Tibial nerve (tissue), 4 donors: ENCODE measurements around the gene SPG21. TPM values are rescaled to one million over a fixed set of nuclear protein-coding genes. Genes with fewer than 3 reads are reported as not detected.

Experiments used
- DNase-seq, 2 donors: peaks; one replicate each; pipeline ENCODE4 v3.0.0-alpha.2; 2019; ENCODE audit warnings: low spot score in 2 of 2
- H3K27ac ChIP-seq, 4 donors: fragments of 200-600 bp; sonication (generic) in 3 of 4; one replicate each; pipeline ENCODE4 v1.5.1; 2017 to 2019; ENCODE audit warnings: mild to moderate bottlenecking in 1 of 4
- H3K27me3 ChIP-seq, 2 donors: fragments of 200-600 bp; sonication (generic) in 1 of 2; one replicate each; pipeline versions ENCODE4 v1.5.1 to v1.6.0; 2017 to 2019
- H3K36me3 ChIP-seq, 3 donors: fragments of 200-600 bp; sonication (generic); one replicate each; pipeline ENCODE4 v1.5.1; 2018 to 2019
- H3K4me1 ChIP-seq, 4 donors: fragments of 200-600 bp; sonication (generic) in 3 of 4; one replicate each; pipeline ENCODE4 v1.5.1; 2017 to 2019
- H3K4me3 ChIP-seq, 4 donors: fragments of 200-600 bp; sonication (generic) in 3 of 4; one replicate each; pipeline ENCODE4 v1.5.1; 2017 to 2019; ENCODE audit warnings: mild to moderate bottlenecking in 1 of 4, moderate library complexity in 1 of 4
- H3K9me3 ChIP-seq, 4 donors: fragments of 200-600 bp; sonication (generic) in 3 of 4; one replicate each; pipeline ENCODE4 v1.5.1; 2017 to 2019
- EP300 ChIP-seq, 2 donors: sonication (generic); formaldehyde crosslinking; IDR thresholded peaks; one replicate each; pipeline ENCODE4 v1.6.1; 2017; ENCODE audit warnings: antibody characterized with exemption in 2 of 2, mild to moderate bottlenecking in 1 of 2
- POLR2A ChIP-seq, 2 donors: fragments of 450-650 bp; IDR thresholded peaks; one replicate each; pipeline ENCODE4 v1.6.1; 2017; ENCODE audit warnings: antibody characterized with exemption in 2 of 2, mild to moderate bottlenecking in 2 of 2, moderate library complexity in 2 of 2
- WGBS, 2 donors: methylation state at CpG; one replicate each; pipeline ENCODE4 v1.1.5; 2018; 5-methylcytosine and 5-hydroxymethylcytosine counted together
- total RNA-seq, 4 donors: library from RNA; depleted of rRNA; stranded (reverse); fragments of >200 nt; gene quantifications; one replicate each; pipeline ENCODE4 v1.1.0, GENCODE V29; 2016
- TF ChIP-seq, protein P1 (sequence below), 5 experiments: fragments of 200-600 bp in 3 of 5; fragments of 450-650 bp in 2 of 5; sonication (generic) in 3 of 5; IDR thresholded peaks; one replicate each; pipeline ENCODE4 v1.5.1; 2016 to 2019; ENCODE audit warnings: antibody characterized with exemption in 5 of 5, mild to moderate bottlenecking in 3 of 5, moderate library complexity in 2 of 5

The SPG21 gene
- total RNA-seq, 4 donors from 2014 or later = 80.4 to 90.6 (median 86.3) TPM

DNA sequence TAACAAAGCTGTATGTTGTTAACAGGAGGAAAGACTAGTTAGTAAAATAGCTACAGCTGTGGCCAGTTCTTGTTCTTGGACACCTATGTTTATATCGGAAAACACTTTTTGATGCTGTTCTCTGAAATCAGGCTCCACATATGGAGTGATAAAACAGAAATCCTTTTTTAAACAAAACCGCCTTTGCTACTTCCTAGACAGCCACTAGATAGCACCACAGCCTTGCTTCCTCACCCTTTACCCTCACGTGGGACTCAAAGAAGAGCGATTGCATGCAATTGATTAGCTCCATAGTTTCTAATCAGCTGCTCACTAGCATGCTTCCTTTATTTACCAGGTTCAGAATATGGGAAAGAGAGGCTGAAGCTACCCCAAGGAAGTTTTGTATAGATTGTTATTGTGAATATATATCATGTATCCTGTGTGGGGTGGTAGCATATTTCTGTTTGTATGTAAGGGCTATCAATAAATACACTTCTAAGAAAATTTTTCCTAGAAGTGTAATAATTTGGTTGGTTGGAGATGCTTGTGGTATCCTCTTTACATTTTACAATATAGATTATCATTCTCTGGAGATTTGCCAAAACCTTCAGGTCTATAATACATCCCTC, 44.0 kb upstream of the SPG21 start:
- Histone ChIP-seq H3K9me3 (no peaks in the 10 kb centered on the region), H3K4me3 (no peak overlapping the region), H3K27ac (no peak overlapping the region), H3K4me1 (peaks cover 0 to 22% (median 2%) of the 10 kb centered on the region in 4 donors), H3K36me3 (no peaks in the 10 kb centered on the region), H3K27me3 (no peaks in the 10 kb centered on the region)
- DNase-seq = no peak
- no peak for TF ChIP-seq EP300 (IDR thresholded peaks at IDR 0.05)
- TF ChIP-seq, protein P1, sequence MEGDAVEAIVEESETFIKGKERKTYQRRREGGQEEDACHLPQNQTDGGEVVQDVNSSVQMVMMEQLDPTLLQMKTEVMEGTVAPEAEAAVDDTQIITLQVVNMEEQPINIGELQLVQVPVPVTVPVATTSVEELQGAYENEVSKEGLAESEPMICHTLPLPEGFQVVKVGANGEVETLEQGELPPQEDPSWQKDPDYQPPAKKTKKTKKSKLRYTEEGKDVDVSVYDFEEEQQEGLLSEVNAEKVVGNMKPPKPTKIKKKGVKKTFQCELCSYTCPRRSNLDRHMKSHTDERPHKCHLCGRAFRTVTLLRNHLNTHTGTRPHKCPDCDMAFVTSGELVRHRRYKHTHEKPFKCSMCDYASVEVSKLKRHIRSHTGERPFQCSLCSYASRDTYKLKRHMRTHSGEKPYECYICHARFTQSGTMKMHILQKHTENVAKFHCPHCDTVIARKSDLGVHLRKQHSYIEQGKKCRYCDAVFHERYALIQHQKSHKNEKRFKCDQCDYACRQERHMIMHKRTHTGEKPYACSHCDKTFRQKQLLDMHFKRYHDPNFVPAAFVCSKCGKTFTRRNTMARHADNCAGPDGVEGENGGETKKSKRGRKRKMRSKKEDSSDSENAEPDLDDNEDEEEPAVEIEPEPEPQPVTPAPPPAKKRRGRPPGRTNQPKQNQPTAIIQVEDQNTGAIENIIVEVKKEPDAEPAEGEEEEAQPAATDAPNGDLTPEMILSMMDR (IDR thresholded peaks at IDR 0.05) = peak; percentile 29 to 52 (median 39)
- TF ChIP-seq POLR2A (IDR thresholded peaks at IDR 0.05) = no peak
- WGBS, 2 donors = 11 to 14% methylated on average over 4 of the region's 4 CpGs

DNA sequence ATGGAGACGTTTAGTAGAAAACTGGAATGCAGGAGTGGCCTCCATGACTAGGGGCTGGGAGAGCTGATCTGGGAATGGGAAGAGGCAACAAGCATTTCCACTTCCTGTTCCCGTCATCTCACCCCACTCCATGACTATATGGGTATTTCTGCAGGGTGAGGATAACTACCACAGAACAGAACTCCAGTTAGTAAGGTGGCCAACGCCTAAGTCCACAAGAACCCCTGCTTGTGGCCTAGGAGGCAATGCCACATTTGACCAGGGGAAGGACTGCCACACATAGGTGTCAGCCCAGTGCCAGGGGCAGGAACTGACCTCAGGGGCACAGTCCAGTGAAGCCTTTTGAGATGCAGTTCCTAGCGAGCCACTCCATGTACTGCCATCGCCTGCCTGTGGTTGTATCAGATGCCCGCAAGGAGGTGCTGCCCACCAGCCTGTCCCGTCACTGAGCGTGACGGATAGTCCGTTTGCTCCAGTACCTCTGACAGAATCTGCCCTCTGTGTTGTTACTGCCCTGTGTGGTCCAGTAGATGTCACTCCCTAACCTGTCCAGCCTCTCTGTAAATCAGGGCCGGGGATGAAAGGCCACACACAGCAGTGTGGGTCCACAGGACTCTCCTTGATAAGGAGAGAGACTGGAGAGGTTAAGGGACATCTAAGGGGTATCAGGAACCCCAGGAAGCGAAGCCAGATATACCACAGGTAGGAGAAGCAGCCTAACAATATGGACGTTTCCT, 43.3 kb upstream of the SPG21 start:
- Histone ChIP-seq H3K4me3 (no peak overlapping the region), H3K9me3 (no peaks in the 10 kb centered on the region), H3K36me3 (no peaks in the 10 kb centered on the region), H3K4me1 (peaks cover 0 to 29% (median 8%) of the 10 kb centered on the region in 4 donors), H3K27me3 (no peaks in the 10 kb centered on the region), H3K27ac (no peak overlapping the region)
- no peak for DNase-seq
- WGBS, 2 donors = 30 to 35% methylated on average over 12 to 13 of the region's 13 CpGs
- no peak for TF ChIP-seq POLR2A (IDR thresholded peaks at IDR 0.05)
- TF ChIP-seq, protein P1 (IDR thresholded peaks at IDR 0.05) = peak; percentile 45 to 61 (median 55)

DNA sequence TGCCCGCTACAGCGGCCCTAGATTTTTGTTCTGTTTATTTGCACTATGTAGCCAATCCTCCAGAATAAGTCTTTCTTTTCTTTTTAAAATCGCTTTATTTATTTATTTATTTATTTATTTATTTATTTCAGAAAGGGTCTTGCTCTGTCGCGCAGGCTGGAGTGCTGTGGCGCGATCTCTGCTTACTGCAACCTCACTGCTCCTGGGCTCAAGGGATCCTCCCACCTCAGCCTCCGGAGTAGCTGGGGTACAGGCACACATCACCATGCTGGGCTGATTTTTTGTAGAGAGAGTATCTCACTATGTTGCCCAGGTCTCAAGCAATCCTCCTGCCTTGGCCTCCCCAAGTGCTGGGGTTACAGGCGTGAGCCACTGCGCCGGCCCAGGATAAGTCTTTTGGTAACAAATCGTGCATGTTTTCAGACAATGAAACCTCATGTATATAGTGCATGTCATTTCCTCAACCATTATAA, 40.1 kb upstream of the SPG21 start:
- whole genome bisulfite sequencing, 2 donors = 60 to 61% methylated on average over 12 of the region's 12 CpGs
- peaks cover 0 to 12% (median 0%) of the 10 kb centered on the region in 3 donors for H3K36me3 ChIP-seq
- no peak for DNase-seq
- H3K4me1 ChIP-seq = peaks cover 0 to 42% (median 12%) of the 10 kb centered on the region in 4 donors
- H3K27ac ChIP-seq = peak overlapping the region in 2 of 4 donors; percentile 31 to 90
- H3K9me3 ChIP-seq = no peaks in the 10 kb centered on the region
- peak overlapping the region; percentile 75 to 96 (median 93) for H3K4me3 ChIP-seq
- TF ChIP-seq POLR2A (IDR thresholded peaks at IDR 0.05) (no peak), EP300 (IDR thresholded peaks at IDR 0.05) (no peak)
- TF ChIP-seq, protein P1 (IDR thresholded peaks at IDR 0.05) = no peak
- H3K27me3 ChIP-seq = no peaks in the 10 kb centered on the region

DNA sequence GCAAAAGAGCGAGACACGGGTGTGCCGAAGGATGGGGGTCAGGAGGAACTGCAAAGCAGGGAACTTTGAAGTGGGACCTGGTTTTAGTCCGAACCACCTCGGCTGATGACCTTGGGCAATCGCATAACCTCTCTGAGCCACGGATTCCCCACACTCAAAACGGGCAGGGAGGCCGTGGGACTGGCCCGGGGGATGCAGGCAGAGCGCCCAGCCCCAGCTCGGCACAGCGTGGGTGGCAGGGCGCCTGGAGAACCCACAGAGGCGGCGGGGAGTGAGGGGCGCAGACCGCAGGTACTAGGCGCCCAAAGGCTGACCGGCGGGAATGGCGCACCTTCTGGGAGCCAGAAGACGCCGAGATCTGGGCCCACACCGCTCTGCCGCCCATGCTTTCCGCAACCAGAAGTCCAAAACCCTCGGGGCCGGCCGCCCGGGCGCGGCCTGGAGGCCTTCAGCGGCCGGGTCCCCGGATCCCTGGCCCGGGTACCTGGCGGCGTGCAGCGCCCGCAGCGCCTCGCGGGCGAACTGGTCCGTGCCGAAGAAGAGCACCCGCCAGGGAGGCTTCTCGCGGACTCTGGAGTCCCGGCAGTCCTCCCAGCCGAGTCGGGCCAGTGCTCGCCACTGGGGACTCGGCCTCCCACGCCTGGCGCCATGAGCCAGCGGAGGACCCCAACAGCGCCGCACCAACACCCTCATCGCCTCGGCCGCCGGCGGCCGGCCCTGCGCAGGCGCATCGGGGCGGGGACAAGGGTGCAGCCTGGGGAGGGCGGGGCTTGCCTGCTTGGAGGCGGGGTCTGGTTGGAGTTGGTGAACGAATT, 39.4 kb upstream of the SPG21 start, which contains the start of gene MTFMT:
Gene MTFMT (minus strand): TSS at position 719 of the 815 bp plus-strand sequence. CDS start 26 bp downstream, at position 693.
- TF ChIP-seq, protein P1 (IDR thresholded peaks at IDR 0.05) = peak in 1 of 5 experiments; percentile 50
- peak; percentile 27 to 98 for TF ChIP-seq EP300 (IDR thresholded peaks at IDR 0.05)
- peak; percentile 90 to 97 for TF ChIP-seq POLR2A (IDR thresholded peaks at IDR 0.05)
- Histone ChIP-seq H3K4me3 (peak within 1 kb of the TSS; percentile 75 to 96 (median 93)), H3K9me3 (no peaks in the 10 kb centered on the region), H3K27ac (peak within 1 kb of the TSS; percentile 31 to 90 (median 81)), H3K4me1 (peaks cover 0 to 41% (median 12%) of the 10 kb centered on the region in 4 donors), H3K27me3 (no peaks in the 10 kb centered on the region), H3K36me3 (peaks cover 0 to 19% (median 0%) of the 10 kb centered on the region in 3 donors)
- WGBS, 2 donors = 0 to 1% methylated on average over 22 to 52 of the region's 73 CpGs
- peak; percentile 89 to 93 for DNase-seq
